22Rv1 (cell line): ENCODE results near the gene MAGI2.

Source experiments
- H3K27ac ChIP-seq: fragments of 450-650 bp; 2 replicates; pipeline ENCODE4 v1.5.1; 2017
- ZFX ChIP-seq: fragments of 450-650 bp; IDR thresholded peaks from 2 replicates; pipeline ENCODE4 v1.6.1; 2017; ENCODE audit warnings: antibody characterized with exemption, borderline replicate concordance
- TF ChIP-seq, protein P1 (sequence below): fragments of 450-650 bp; IDR thresholded peaks from 2 replicates; pipeline ENCODE4 v1.5.1; 2017; ENCODE audit warnings: mild to moderate bottlenecking

MAGI2 gene

DNA sequence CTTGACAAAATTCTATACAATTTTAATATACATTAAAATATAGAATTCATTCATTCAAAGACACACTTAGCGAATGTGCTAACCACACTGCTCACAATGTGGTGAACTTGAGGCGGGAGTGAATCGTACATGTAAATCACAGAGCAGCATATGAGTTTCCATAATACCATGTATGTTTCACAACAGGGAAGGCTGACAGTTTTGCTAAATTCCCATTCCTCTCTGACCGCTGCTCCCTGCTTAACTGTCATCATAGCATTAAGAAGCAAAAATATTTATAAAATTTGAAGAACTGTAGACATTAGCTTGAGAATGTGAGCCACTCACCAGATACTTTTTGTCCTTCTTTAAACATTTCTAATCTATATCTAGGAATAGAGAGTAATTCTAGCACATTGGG lies 763.3 kb downstream of the MAGI2 start:
- no peak overlapping the region for H3K27ac ChIP-seq
- TF ChIP-seq ZFX: no peak
- TF ChIP-seq, protein P1, sequence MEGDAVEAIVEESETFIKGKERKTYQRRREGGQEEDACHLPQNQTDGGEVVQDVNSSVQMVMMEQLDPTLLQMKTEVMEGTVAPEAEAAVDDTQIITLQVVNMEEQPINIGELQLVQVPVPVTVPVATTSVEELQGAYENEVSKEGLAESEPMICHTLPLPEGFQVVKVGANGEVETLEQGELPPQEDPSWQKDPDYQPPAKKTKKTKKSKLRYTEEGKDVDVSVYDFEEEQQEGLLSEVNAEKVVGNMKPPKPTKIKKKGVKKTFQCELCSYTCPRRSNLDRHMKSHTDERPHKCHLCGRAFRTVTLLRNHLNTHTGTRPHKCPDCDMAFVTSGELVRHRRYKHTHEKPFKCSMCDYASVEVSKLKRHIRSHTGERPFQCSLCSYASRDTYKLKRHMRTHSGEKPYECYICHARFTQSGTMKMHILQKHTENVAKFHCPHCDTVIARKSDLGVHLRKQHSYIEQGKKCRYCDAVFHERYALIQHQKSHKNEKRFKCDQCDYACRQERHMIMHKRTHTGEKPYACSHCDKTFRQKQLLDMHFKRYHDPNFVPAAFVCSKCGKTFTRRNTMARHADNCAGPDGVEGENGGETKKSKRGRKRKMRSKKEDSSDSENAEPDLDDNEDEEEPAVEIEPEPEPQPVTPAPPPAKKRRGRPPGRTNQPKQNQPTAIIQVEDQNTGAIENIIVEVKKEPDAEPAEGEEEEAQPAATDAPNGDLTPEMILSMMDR: no peak

DNA sequence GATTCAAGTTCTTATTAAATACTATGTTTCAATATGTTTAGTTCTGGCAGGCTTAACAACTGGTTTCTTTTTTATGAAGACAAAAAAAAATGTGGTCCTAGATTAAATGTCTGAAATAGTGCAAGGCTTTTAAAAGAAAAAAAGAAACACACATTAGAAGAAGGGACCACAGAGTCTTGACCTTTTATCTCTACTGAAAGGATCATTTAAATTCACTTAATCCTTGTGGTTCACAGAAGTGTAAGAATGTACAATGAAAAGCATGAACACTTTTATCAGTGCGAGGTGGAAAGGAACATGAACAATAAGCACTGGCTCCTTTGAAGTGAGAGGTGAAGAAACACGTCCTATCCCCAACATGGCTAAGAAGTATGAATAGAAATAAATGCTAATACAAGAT lies 765.1 kb downstream of the MAGI2 start:
- no peak overlapping the region for H3K27ac ChIP-seq
- TF ChIP-seq ZFX: no peak
- TF ChIP-seq, protein P1: no peak

DNA sequence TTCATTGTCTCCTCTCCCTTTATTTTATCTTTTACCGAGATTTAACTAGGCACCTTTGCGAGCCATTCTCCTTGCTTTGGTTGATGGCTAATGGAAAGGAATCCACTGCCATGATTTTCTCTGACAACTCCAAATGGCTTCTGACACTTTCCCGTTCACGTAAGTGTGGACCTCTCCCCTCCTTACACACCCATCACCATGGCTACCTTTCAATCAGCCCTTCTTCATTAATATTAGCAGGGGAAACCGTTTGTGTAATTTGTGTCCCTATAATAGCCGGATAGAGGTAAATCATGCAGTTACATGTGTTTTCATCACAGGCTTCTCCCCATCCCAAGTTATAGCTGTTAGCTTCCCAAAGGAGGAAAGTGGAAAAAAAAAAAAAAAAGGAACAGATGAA lies 767.3 kb downstream of the MAGI2 start:
- no peak overlapping the region for H3K27ac ChIP-seq
- TF ChIP-seq, protein P1: no peak
- TF ChIP-seq ZFX: no peak

DNA sequence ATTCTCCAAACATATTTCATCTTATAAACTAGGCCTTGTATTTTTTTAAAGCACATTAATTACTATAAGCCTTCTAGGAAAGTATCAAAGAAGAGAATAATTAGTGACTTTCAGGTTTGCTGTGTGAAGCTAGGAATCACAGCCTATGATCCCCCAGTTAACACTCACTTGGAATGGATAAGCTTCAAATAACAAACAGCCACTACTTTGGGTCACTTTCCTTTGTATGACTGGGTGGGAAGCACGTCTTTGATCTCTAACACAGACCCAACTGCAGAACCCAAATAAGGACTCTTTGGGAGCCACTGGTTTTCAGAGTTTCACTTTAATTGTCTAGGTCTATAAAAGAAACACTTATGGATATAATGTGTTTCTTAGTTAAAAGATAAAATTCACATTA lies 769.3 kb downstream of the MAGI2 start:
- H3K27ac ChIP-seq: no peak overlapping the region

DNA sequence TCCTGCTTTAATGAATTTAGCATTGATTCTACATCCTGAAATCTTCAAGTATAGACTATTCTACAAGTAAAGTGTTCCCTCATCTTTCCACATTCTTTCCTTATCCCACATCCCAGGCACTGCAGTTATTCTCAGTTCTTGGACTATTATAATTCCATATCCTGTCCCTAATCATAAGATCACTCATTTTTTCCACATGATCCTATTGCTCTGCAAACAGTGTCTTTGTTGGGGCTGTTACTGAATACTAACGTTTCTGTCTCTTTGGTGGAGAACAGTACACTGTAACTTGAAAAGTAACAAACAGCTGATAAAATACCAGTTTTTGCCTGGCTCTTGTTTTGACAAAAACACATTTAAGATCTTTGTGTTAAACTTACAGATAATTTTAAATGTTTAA lies 769.9 kb downstream of the MAGI2 start:
- no peak overlapping the region for H3K27ac ChIP-seq
- TF ChIP-seq ZFX: no peak
- TF ChIP-seq, protein P1: no peak

More for the DNA sequence above, 769.3 kb downstream of the MAGI2 start:
- TF ChIP-seq, protein P1: no peak
- no peak for TF ChIP-seq ZFX

DNA sequence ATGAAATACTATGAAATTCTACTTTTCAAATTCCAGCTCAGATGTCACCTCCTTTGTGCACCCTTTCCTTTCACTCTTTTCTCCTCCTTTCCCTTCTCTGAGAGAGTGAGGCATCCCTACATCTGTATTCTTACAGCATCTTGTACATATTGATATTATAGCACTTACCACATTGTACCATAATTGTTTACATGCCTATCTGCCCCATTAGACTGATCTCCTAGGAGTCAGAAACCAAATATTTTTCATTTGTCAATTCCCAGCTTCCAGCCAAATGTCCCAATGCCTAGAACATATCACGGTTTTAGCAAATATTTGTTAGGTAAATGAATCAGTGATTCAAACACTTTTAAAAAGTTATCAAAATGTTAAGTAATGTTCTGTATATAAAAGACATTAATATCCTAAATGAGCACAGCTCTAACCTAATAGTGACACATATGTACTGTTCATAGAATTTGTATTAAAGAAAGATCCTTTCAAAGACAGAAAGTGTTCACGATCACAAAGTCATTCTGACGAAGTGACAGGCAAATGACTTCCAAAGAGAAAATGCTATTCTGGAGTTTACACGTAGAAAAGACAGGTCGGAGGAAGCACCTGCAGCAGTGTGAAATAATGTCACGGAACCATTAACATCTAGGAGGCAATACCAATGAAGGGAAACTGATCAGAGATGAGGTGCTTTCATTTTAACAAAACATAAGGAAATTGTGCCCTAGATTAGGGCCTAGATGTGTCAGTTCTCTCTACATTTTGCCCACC lies 774.2 kb downstream of the MAGI2 start:
- TF ChIP-seq ZFX: no peak
- TF ChIP-seq, protein P1: no peak
- no peak overlapping the region for H3K27ac ChIP-seq

DNA sequence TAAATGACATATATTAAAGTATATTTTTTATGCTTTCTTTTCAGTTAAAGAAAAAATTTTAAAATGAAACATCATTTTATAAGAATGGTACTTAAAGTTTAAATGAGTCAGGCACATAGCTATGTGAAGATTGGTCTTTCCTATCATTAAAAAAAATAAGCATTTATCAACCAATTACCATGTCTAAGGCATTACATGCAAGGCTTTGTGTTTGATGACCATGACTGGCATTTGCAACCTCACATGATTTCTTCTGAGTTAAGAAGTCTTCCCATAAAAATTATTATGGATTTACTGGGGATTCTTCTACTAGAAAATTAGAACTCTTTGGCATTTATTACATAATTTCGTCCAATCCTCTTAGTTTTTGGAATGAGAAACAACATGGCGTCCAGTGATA lies 776.1 kb downstream of the MAGI2 start:
- no peak overlapping the region for H3K27ac ChIP-seq
- TF ChIP-seq, protein P1: no peak
- no peak for TF ChIP-seq ZFX
